SK-N-SH treated with all-trans-retinoic acid at 6 μM for 48 hours (cell line): Measurements from ENCODE around the gene LRRFIP1.
A peak's percentile ranks its signal among the peaks of the same experiment; 100 is the strongest.

Experiments
- ATAC-seq: fragments of 200-7000 bp; cut with Tn5 transposase; 3 replicates; pipeline ENCODE4 v1.9.1; 2020; ENCODE audit warnings: mild to moderate bottlenecking, moderate library complexity
- ARNTL ChIP-seq: fragments of 450-650 bp; formaldehyde crosslinking; IDR thresholded peaks from 2 replicates; pipeline ENCODE4 v1.5.0; 2020; ENCODE audit warnings: low read depth, mild to moderate bottlenecking, moderate library complexity, borderline replicate concordance
- BACH2 ChIP-seq: fragments of 250-450 bp; sonication (Bioruptor Pico); IDR thresholded peaks from 2 replicates; pipeline ENCODE4 v1.9.0; 2021; ENCODE audit warnings: mild to moderate bottlenecking, borderline replicate concordance
- CREB5 ChIP-seq: fragments of 250-450 bp; sonication (Bioruptor Pico); IDR thresholded peaks from 2 replicates; pipeline ENCODE4 v1.5.1; 2020; ENCODE audit warnings: low read depth, mild to moderate bottlenecking, moderate library complexity
- ESRRG ChIP-seq: fragments of 250-450 bp; sonication (Bioruptor Pico); IDR thresholded peaks from 2 replicates; pipeline ENCODE4 v1.6.1; 2021; ENCODE audit warnings: mild to moderate bottlenecking
- GLIS3 ChIP-seq: fragments of 250-450 bp; sonication (Bioruptor Pico); IDR thresholded peaks from 2 replicates; pipeline ENCODE4 v1.5.0; 2020; ENCODE audit warnings: mild to moderate bottlenecking, moderate library complexity
- ISL1 ChIP-seq: fragments of 250-450 bp; sonication (Bioruptor Pico); IDR thresholded peaks from 2 replicates; pipeline ENCODE4 v2.1.2; 2022; ENCODE audit warnings: mild to moderate bottlenecking, moderate library complexity
- OSR1 ChIP-seq: fragments of 250-450 bp; sonication (Bioruptor Pico); IDR thresholded peaks from 2 replicates; pipeline ENCODE4 v1.8.0; 2022; ENCODE audit warnings: moderate library complexity, mild to moderate bottlenecking, inconsistent platforms
- PATZ1 ChIP-seq: fragments of 250-450 bp; sonication (Bioruptor Pico); IDR thresholded peaks from 2 replicates; pipeline ENCODE4 v1.8.0; 2020; ENCODE audit warnings: mild to moderate bottlenecking, moderate library complexity, borderline replicate concordance
- POU6F1 ChIP-seq: fragments of 250-450 bp; sonication (Bioruptor Pico); IDR thresholded peaks from 2 replicates; pipeline ENCODE4 v1.8.0; 2021; ENCODE audit warnings: low read depth, mild to moderate bottlenecking, moderate library complexity, borderline replicate concordance
- PPARA ChIP-seq: fragments of 250-450 bp; sonication (Bioruptor Pico); IDR thresholded peaks from 2 replicates; pipeline ENCODE4 v1.5.0; 2020; ENCODE audit warnings: mild to moderate bottlenecking, borderline replicate concordance
- SNAI2 ChIP-seq: fragments of 250-450 bp; sonication (Bioruptor Pico); IDR thresholded peaks from 2 replicates; pipeline ENCODE4 v1.5.0; 2020; ENCODE audit warnings: mild to moderate bottlenecking, moderate library complexity
- TCF4 ChIP-seq: fragments of 250-450 bp; sonication (Bioruptor Pico); IDR thresholded peaks from 2 replicates; pipeline ENCODE4 v1.8.0; 2021; ENCODE audit warnings: mild to moderate bottlenecking, moderate library complexity, borderline replicate concordance
- TOX ChIP-seq: fragments of 250-450 bp; sonication (Bioruptor Pico); IDR thresholded peaks from 2 replicates; pipeline ENCODE4 v1.8.0; 2021; ENCODE audit warnings: mild to moderate bottlenecking, moderate library complexity, borderline replicate concordance
- ZC3H10 ChIP-seq: fragments of 250-450 bp; sonication (Bioruptor Pico); IDR thresholded peaks from 2 replicates; pipeline ENCODE4 v1.5.1; 2021; ENCODE audit warnings: mild to moderate bottlenecking, moderate library complexity
- ZFP3 ChIP-seq: fragments of 250-450 bp; sonication (Bioruptor Pico); IDR thresholded peaks from 2 replicates; pipeline ENCODE4 v1.5.0; 2020; ENCODE audit warnings: mild to moderate bottlenecking, moderate library complexity
- ZFP30 ChIP-seq: fragments of 450-650 bp; formaldehyde crosslinking; IDR thresholded peaks from 2 replicates; pipeline ENCODE4 v1.5.0; 2022; ENCODE audit warnings: mild to moderate bottlenecking, moderate library complexity
- ZNF565 ChIP-seq: fragments of 450-650 bp; formaldehyde crosslinking; conservative IDR thresholded peaks from 2 replicates; pipeline ENCODE4 v1.5.0; 2020; ENCODE audit warnings: low read depth, mild to moderate bottlenecking, moderate library complexity
- ZNF70 ChIP-seq: fragments of 450-650 bp; formaldehyde crosslinking; IDR thresholded peaks from 2 replicates; pipeline ENCODE4 v1.5.0; 2020; ENCODE audit warnings: mild to moderate bottlenecking, moderate library complexity
- ZNF8 ChIP-seq: fragments of 450-650 bp; formaldehyde crosslinking; IDR thresholded peaks from 2 replicates; pipeline ENCODE4 v1.5.0; 2020; ENCODE audit warnings: mild to moderate bottlenecking, moderate library complexity
- TF ChIP-seq, protein P1 (sequence below): fragments of 250-450 bp; sonication (Bioruptor Pico); IDR thresholded peaks from 2 replicates; pipeline ENCODE4 v1.5.0; 2020; ENCODE audit warnings: mild to moderate bottlenecking, moderate library complexity

Gene LRRFIP1

GRCh38 chr2:237699870-237700511 lies 72.6 kb downstream of the LRRFIP1 start:
- TF ChIP-seq ZFP3 (CRISPR knock-in tag) = no peak
- TF ChIP-seq BACH2 = no peak
- TF ChIP-seq ZNF8 (CRISPR knock-in tag) = no peak
- no peak for TF ChIP-seq TCF4
- no peak for TF ChIP-seq ISL1
- TF ChIP-seq POU6F1 = no peak
- no peak for TF ChIP-seq ZNF70 (CRISPR knock-in tag)
- TF ChIP-seq PATZ1 (CRISPR knock-in tag) = no peak
- no peak for TF ChIP-seq OSR1 (CRISPR knock-in tag)
- TF ChIP-seq ARNTL (CRISPR knock-in tag) = no peak
- no peak for ATAC-seq

GRCh38 chr2:237700512-237701032 lies 73.2 kb downstream of the LRRFIP1 start:
- TF ChIP-seq ARNTL (CRISPR knock-in tag) (no peak), TOX (CRISPR knock-in tag) (no peak), ZNF70 (CRISPR knock-in tag) (no peak), SNAI2 (CRISPR knock-in tag) (no peak), POU6F1 (no peak), OSR1 (CRISPR knock-in tag) (no peak), ESRRG (CRISPR knock-in tag) (no peak), CREB5 (CRISPR knock-in tag) (no peak), ISL1 (no peak), GLIS3 (CRISPR knock-in tag) (no peak), BACH2 (no peak), ZFP30 (CRISPR knock-in tag) (no peak), TCF4 (no peak), ZFP3 (CRISPR knock-in tag) (no peak), ZC3H10 (CRISPR knock-in tag) (no peak), PPARA (CRISPR knock-in tag) (no peak), ZNF565 (CRISPR knock-in tag) (no peak)
- TF ChIP-seq, protein P1, sequence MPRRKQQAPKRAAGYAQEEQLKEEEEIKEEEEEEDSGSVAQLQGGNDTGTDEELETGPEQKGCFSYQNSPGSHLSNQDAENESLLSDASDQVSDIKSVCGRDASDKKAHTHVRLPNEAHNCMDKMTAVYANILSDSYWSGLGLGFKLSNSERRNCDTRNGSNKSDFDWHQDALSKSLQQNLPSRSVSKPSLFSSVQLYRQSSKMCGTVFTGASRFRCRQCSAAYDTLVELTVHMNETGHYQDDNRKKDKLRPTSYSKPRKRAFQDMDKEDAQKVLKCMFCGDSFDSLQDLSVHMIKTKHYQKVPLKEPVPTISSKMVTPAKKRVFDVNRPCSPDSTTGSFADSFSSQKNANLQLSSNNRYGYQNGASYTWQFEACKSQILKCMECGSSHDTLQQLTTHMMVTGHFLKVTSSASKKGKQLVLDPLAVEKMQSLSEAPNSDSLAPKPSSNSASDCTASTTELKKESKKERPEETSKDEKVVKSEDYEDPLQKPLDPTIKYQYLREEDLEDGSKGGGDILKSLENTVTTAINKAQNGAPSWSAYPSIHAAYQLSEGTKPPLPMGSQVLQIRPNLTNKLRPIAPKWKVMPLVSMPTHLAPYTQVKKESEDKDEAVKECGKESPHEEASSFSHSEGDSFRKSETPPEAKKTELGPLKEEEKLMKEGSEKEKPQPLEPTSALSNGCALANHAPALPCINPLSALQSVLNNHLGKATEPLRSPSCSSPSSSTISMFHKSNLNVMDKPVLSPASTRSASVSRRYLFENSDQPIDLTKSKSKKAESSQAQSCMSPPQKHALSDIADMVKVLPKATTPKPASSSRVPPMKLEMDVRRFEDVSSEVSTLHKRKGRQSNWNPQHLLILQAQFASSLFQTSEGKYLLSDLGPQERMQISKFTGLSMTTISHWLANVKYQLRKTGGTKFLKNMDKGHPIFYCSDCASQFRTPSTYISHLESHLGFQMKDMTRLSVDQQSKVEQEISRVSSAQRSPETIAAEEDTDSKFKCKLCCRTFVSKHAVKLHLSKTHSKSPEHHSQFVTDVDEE = no peak
- ATAC-seq = peak; percentile 3; the same call in 2 of the 3 replicates
